Activated gamma-delta T cell treated with anti-CD3 and anti-CD28 coated beads, Interleukin-2, amount 50 U/mL, for 16 hours (primary cell): Measurements from ENCODE around the gene ATAD3C.
"Not testable (repeated sequence)": the region's sequence is repeated elsewhere in the genome, so short reads cannot be mapped to it uniquely, and the experiment has no call there.

Experiments
- DNase-seq: peaks from one replicate; pipeline ENCODE4 v3.0.0-alpha.2; 2020; ENCODE audit warnings: low read depth

ATAD3C gene

GRCh38 chr1:1472053-1472876 is 22.8 kb downstream of the ATAD3C start:
- not testable (repeated sequence) for DNase-seq

GRCh38 chr1:1476011-1476410 is 26.5 kb downstream of the ATAD3C start:
- DNase-seq, result not testable (repeated sequence)

DNA sequence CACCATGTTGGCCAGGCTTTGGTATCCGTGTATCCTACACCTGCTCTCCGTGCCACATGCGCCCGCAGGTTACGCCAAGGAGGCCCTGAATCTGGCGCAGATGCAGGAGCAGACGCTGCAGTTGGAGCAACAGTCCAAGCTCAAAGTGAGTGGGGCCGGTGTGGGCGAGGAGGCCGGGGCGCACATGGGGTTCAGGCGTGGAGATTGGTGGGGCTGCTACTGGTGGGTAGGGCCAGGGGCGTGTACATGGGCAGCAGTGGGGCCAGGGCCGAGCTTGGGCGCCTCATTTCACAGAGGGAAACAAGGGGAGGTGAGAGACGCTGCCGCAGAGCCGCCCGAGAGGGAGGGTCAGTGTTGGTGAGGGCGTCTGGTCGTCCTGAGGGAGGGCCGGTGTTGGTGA is 27.7 kb downstream of the ATAD3C start:
- DNase-seq, result no peak

DNA sequence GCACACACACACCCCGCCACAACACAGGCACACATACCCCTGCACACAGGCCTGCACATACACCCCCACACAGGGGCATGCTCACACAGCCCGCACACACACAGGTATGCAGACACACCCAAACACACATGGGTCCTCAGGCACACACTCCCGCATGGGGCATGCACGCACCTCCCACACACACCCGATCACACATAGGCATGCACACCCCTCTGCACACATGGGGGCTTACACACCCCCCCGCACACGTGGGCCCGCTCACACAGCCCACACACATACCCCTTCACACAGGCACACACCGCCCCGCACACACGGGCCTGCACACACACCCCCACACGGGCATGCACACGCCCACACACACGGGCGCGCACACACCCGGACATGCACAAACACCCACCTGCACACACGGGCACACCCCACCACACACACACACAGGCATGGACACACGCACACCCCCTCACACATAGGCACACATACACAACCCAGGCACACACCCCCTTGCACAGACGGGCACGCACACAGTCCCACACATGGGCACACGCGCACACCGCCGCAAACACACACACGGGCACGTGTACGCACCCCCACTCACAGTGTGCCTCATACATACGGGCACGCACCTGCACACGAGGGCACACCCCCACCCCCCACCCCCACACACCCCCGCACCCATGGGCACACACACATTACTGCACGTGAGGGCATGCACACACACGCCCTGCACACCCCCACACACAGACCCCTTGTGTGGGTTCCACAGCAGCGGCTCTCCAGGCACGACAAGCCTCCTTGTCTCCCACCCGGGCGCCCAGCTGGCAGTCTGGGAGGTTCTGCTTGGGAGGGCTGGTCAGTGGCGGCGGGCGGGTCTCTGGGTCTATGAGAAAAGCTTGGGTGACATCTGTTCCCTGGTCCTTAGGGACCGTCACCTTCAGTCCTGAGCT is 30.3 kb downstream of the ATAD3C start:
- DNase-seq, result no peak

DNA sequence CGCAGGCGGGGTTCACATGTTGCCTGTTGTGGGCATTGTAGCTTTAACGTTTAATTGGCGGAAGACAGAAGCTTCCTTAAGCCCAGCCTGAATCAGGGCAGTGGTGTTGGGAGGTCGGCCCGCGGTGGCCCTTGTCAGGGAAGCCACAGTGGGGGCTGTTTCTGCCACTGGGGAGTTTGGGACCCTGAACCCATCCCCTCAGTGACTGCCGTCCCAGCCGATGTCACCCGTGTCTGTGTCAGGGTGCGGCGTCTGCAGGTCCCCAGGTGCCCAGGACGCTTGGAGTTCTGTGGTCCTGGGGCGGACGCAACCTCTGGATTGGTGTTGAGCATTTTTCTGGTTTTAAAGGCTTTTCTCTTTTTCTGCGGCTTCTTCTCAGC is 31.0 kb downstream of the ATAD3C start:
- not testable (repeated sequence) for DNase-seq

DNA sequence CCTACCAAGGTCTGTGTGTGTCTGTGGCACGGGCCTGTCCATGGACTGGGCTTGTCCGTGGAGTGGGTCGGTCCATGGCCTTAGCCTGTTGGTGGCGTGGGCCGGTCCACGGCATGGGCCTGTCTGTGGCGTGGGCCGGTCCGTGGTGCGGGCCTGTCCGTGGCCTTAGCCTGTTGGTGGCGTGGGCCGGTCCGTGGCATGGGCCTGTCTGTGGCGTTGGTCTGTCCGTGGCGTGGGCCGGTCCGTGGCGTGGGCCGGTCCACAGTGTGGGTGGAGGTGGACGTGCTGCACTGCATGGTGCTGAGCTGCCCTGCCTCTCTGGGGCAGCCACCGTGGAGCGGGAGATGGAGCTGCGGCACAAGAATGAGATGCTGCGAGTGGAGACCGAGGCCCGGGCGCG is 32.3 kb downstream of the ATAD3C start:
- DNase-seq, result not testable (repeated sequence)

- DNase-seq, result no peak
Observed at GRCh38 chr1:1482856-1483255, 33.4 kb downstream of the ATAD3C start.

DNA sequence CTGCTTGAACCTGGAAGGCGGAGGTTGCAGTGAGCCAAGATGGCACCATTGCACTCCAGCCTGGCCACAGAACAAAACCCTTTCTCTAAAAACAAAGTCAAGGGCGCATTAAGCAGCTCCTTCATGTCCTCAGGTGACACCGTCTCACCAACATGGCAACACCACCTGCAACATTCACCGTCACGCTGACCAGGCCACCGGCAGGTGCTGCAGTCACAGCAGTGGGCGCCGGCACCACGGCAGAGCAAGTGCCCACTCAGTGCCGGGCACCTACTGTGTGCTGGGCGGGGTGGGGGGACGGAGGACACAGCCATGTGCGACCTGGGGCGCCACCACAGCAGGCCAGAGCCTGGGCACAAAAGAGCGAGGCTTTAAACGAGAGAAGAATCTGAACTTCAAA is 34.2 kb downstream of the ATAD3C start:
- no peak for DNase-seq

GRCh38 chr1:1484976-1485750 is 35.7 kb downstream of the ATAD3C start:
- DNase-seq, result not testable (repeated sequence)

DNA sequence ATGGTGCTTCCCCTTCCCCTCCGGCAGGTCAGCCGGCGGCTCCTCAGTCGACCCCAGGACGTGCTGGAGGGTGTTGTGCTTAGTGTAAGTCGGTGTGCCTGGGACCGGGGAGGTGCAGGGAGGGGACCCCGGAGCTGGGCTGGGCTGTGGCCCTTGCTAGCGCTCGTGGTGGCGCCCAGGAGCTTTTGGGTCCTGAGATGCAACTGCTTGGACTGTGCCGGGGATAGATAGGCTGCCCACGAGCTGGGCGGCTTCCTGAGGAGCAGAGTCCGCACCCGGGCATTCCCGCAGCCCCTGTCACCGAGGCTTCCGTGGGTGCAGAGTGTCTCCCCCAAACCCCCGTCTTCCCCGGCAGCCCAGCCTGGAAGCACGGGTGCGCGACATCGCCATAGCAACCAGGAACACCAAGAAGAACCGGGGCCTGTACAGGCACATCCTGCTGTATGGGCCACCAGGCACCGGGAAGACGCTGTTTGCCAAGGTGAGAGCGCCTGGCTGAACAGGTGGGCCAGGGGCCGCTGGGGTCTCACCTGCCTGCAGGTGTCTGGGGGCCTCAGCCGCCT is 36.3 kb downstream of the ATAD3C start:
- DNase-seq, result not testable (repeated sequence)

DNA sequence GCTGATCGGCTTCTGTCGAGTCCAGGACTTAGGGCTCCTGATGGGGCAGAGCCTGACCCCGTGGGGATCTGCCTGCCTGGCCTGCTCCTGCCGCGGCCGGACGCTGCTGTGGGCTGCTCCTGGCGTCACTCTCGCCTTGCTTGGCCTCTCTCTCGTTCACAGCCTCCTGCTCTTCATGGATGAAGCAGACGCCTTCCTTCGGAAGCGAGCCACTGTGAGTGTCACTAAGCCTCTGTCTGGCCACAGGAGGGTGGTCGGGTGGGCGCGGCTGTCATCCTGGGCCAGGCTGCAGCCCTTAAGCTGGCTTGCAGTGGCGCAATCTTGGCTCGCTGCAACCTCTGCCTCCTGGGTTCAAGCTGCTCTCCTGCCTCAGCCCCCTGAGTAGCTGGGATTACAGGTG is 38.2 kb downstream of the ATAD3C start:
- DNase-seq, result no peak

DNA sequence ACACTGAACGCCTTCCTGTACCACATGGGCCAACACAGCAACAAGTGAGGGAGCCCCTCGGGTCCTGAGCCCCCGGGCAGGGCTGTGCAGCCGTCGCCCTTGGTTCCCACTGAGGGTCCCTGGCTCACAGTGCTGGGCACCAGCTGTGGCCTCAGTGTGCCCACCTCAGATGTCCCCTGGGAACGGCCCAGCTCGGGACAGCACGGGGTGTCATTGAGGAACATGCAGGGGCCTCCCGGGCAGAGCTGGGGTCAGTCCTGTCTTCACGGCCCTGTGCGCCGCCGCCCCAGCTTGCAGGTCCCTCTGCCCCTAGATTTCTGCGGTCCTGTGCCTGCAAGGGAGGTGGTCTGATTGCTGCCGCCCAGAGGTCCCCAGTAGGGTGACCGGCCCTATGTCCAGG is 39.7 kb downstream of the ATAD3C start:
- DNase-seq, result no peak

- DNase-seq, result no peak
Observed at GRCh38 chr1:1489861-1490260, 40.4 kb downstream of the ATAD3C start.

DNA sequence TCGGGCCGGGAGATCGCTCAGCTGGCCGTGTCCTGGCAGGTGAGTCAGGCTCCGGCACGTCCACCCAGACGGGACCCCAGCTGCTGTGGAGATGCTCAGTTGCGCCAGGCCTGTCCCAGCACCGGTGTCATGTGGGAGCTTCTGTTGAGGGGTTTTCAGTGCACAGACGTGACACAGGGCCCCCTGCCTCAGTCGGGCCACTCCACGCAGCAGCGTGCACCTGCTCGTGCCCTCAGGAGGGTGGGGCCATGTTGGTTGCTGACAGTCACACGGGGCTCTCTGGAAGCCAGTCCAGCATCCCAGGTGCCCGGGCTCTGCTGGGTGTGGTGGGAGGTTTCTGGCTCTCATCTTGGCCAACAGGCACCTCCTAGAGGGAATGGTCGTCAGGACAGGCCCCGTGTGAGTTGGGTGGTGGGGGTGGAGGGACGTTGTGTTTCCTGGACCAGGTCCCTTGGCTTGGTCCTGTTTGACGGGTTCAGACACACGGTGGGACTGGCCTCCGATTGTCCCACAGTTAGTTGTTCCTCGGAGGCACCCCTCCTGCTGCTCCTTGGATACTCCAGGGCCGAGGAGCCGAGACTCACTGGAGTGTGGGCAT is 41.2 kb downstream of the ATAD3C start:
- no peak for DNase-seq

DNA sequence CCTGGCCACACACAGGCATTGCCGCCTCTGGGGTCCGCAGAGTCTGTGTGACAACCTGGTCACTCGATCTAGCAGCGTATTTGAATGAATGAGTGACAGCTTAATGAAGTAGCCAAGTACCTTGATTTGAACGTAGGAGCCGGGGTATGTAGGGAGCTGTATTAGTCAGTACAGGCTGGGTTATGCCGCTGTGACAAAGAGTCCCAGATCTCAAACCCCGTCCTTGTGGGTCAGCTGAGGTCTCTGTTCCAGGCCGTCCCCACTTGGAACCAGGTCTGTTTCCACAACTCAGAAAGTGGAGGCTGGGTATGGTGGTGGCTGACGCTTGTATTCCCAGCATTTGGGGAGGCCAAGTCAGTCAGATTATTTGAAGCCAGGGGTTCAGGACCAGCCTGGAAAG is 42.1 kb downstream of the ATAD3C start:
- DNase-seq, result no peak

GRCh38 chr1:1494311-1494710 is 44.8 kb downstream of the ATAD3C start:
- not testable (repeated sequence) for DNase-seq

DNA sequence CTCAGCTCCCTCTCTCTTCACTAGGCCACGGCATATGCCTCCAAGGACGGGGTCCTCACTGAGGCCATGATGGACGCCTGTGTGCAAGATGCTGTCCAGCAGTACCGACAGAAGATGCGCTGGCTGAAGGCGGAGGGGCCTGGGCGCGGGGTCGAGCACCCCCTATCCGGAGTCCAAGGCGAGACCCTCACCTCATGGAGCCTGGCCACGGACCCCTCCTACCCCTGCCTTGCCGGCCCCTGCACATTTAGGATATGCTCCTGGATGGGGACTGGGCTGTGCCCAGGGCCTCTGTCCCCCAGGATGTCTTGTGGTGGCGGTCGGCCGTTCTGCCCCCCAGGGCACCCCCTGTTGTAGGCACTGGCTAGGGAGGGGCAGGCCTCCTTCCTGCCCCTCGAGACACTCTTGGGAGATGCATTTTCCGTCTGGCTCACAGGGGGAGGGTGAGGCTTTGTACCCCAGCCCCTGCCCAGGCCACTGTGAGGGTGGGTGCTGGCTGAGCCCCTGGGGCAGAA is 46.0 kb downstream of the ATAD3C start:
- DNase-seq, result not testable (repeated sequence)

DNA sequence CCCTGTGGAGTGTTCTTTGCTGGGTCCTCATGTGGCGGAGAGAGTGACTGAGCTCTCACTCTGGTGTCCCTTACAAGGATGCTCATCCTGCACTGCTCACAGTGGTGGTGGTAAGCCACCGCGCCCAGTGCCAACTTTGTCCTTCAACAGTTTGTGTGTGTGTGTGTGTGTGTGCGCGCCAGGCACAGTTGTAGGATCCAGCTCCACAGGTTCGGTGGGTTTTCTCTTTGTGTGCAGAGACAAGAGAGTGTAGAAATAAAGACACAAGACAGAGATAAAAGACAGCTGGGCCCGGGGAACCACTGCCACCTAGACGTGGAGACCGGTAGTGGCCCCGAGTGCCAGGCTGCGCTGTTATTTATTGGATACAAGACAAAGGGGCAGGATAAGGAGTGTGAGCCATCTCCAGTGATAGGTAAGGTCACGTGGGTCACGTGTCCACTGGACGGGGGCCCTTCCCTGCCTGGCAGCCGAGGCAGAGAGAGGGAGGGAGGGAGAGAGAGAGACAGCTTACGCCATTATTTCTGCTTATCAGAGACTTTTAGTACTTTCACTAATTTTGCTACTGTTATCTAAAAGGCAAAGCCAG is 55.4 kb downstream of the ATAD3C start:
- peak; percentile 47 for DNase-seq

DNA sequence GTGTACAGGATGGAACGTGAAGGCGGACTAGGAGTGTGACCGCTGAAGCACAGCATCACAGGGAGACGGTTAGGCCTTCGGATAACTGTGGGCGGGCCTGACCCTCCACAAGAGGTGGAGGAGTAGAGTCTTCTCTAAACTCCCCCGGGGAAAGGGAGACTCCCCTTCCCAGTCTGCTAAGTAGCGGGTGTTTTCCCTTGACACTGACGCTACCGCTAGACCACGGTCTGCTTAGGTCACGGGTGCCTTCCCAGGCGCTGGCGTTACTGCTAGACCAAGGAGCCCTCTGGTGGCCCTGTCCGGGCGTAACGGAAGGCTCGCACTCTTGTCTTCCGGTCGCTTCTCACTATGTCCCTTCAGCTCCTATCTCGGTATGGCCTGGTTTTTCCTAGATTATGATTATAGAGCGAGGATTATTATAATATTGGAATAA is 55.9 kb downstream of the ATAD3C start:
- not testable (repeated sequence) for DNase-seq

DNA sequence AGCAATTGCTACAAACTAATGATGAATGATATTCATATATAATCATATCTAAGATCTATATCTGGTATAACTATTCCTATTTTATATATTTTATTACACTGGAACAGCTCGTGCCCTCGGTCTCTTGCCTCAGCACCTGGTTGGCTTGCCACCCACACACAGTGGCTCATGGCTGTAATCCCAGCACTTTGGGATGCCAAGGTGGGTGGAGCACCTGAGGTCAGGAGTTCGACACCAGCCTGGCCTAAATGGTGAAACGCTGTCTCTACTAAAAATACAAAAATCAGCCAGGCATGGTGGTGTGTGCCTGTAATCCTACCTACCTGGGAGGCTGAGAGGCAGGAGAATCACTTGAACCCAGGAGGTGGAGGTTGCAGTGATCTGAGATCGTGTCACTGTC is 56.3 kb downstream of the ATAD3C start:
- not testable (repeated sequence) for DNase-seq

- DNase-seq, result no peak
Observed at GRCh38 chr1:1507305-1507704, 57.8 kb downstream of the ATAD3C start.
